Upper lobe of left lung (tissue), 6 donors: Measurements from ENCODE around the gene NLRP4. TPM values are rescaled to one million over a fixed set of nuclear protein-coding genes. Genes with fewer than 3 reads are reported as not detected.

Experiments used
- ATAC-seq, 2 donors: fragments of 200-7000 bp; cut with Tn5 transposase; one replicate each; pipeline ENCODE4 v1.9.1; 2022; ENCODE audit warnings: mild to moderate bottlenecking in 2 of 2, moderate library complexity in 2 of 2; ENCODE audit not compliant: low FRiP score in 2 of 2
- DNase-seq, 2 donors: peaks; one replicate each; pipeline ENCODE4 v3.0.0-alpha.2; 2019 to 2020
- H3K27ac ChIP-seq, 4 donors: fragments of 200-600 bp; sonication (generic); one replicate each; pipeline ENCODE4 v1.5.1; 2016 to 2019
- H3K27me3 ChIP-seq, 4 donors: fragments of 200-600 bp; sonication (generic); one replicate each; pipeline ENCODE4 v1.5.1; 2017 to 2019
- H3K36me3 ChIP-seq, 4 donors: fragments of 200-600 bp; sonication (generic); one replicate each; pipeline ENCODE4 v1.5.1; 2016 to 2019
- H3K4me1 ChIP-seq, 4 donors: fragments of 200-600 bp; sonication (generic); one replicate each; pipeline ENCODE4 v1.5.1; 2018 to 2019
- H3K4me3 ChIP-seq, 4 donors: fragments of 200-600 bp; sonication (generic); one replicate each; pipeline ENCODE4 v1.5.1; 2017 to 2019; ENCODE audit warnings: mild to moderate bottlenecking in 2 of 4, moderate library complexity in 1 of 4
- H3K9me3 ChIP-seq, 4 donors: fragments of 200-600 bp; sonication (generic); one replicate each; pipeline ENCODE4 v1.5.1; 2018 to 2019
- CTCF ChIP-seq, 6 experiments: fragments of 450-650 bp in 4 of 6; fragments of 200-600 bp in 2 of 6; sonication (generic) in 2 of 6; IDR thresholded peaks; one replicate each; pipeline ENCODE4 v1.5.1; 2016 to 2019; ENCODE audit warnings: antibody characterized with exemption in 6 of 6
- EP300 ChIP-seq, 4 donors: sonication (generic); formaldehyde crosslinking; IDR thresholded peaks; one replicate each; pipeline ENCODE4 v1.5.1; 2017; ENCODE audit warnings: antibody characterized with exemption in 4 of 4, control low read depth in 2 of 4
- POLR2A ChIP-seq, 4 donors: fragments of 450-650 bp; IDR thresholded peaks; one replicate each; pipeline ENCODE4 v1.5.1; 2016 to 2017; ENCODE audit warnings: antibody characterized with exemption in 4 of 4, mild to moderate bottlenecking in 2 of 4
- POLR2AphosphoS5 ChIP-seq, 2 donors: sonication (generic); formaldehyde crosslinking; IDR thresholded peaks; one replicate each; pipeline ENCODE4 v1.5.1; 2017; ENCODE audit warnings: antibody characterized with exemption in 2 of 2
- WGBS, 2 donors: methylation state at CpG; one replicate each; pipeline ENCODE4 v1.1.5; 2017 to 2018; 5-methylcytosine and 5-hydroxymethylcytosine counted together
- total RNA-seq, 6 donors: library from RNA; depleted of rRNA in 4 of 6; stranded (reverse); fragments of >200 nt in 4 of 6; gene quantifications; one replicate each; pipeline versions ENCODE4 v1.1.0 to v1.2.1, GENCODE V29; 2016 to 2021
- donor health status: DM: no; HTN: no; CAD: no; lungs with moderate emphysema.
- donor health status: DM: no; HTN: yes; CAD: no; lungs with severe emphysema.

NLRP4 gene
- total RNA-seq, 6 donors from 2014 or later = not detected

- Histone ChIP-seq H3K9me3 (no peaks in the 10 kb centered on the region), H3K4me3 (no peak within 1 kb of the TSS), H3K36me3 (no peaks in the 10 kb centered on the region), H3K27me3 (no peaks in the 10 kb centered on the region), H3K4me1 (no peaks in the 10 kb centered on the region), H3K27ac (no peak within 1 kb of the TSS)
- WGBS, 2 donors = 78 to 84% methylated on average over 10 of the region's 10 CpGs
- TF ChIP-seq POLR2A (IDR thresholded peaks at IDR 0.05) = no peak
- no peak for TF ChIP-seq CTCF (IDR thresholded peaks at IDR 0.05)
- no peak for TF ChIP-seq POLR2AphosphoS5 (IDR thresholded peaks at IDR 0.05)
- TF ChIP-seq EP300 (IDR thresholded peaks at IDR 0.05) = no peak
- no peak for DNase-seq
- no peak for ATAC-seq
Observed at GRCh38 chr19:55831846-55832245, 4.5 kb upstream of the NLRP4 start, which contains the start of gene NLRP11. Gene NLRP11 (minus strand): TSS chr19:55831999. CDS start chr19:55818174, 13,825 bp downstream.

GRCh38 chr19:55832676-55833075 lies 3.7 kb upstream of the NLRP4 start:
- Histone ChIP-seq H3K4me3 (no peak overlapping the region), H3K9me3 (no peaks in the 10 kb centered on the region), H3K4me1 (no peaks in the 10 kb centered on the region), H3K36me3 (no peaks in the 10 kb centered on the region), H3K27me3 (no peaks in the 10 kb centered on the region), H3K27ac (no peak overlapping the region)
- no peak for ATAC-seq
- WGBS, 2 donors = 56 to 67% methylated on average over 4 of the region's 4 CpGs
- no peak for DNase-seq
- no peak for TF ChIP-seq POLR2AphosphoS5 (IDR thresholded peaks at IDR 0.05)
- no peak for TF ChIP-seq POLR2A (IDR thresholded peaks at IDR 0.05)
- TF ChIP-seq CTCF (IDR thresholded peaks at IDR 0.05) = no peak
- TF ChIP-seq EP300 (IDR thresholded peaks at IDR 0.05) = no peak

- H3K4me1 ChIP-seq = no peaks in the 10 kb centered on the region
- WGBS, 2 donors = 78 to 85% methylated on average over 3 of the region's 3 CpGs
- H3K27ac ChIP-seq = no peak overlapping the region
- TF ChIP-seq POLR2AphosphoS5 (IDR thresholded peaks at IDR 0.05) = no peak
- no peak for TF ChIP-seq POLR2A (IDR thresholded peaks at IDR 0.05)
- TF ChIP-seq EP300 (IDR thresholded peaks at IDR 0.05) = no peak
- no peak for TF ChIP-seq CTCF (IDR thresholded peaks at IDR 0.05)
- H3K27me3 ChIP-seq = no peaks in the 10 kb centered on the region
- H3K36me3 ChIP-seq = no peaks in the 10 kb centered on the region
- no peak for ATAC-seq
- no peak for DNase-seq
- H3K4me3 ChIP-seq = no peak overlapping the region
- H3K9me3 ChIP-seq = no peaks in the 10 kb centered on the region
Observed at GRCh38 chr19:55838251-55838650, 1.9 kb downstream of the NLRP4 start.

- ATAC-seq = no peak
- TF ChIP-seq POLR2A (IDR thresholded peaks at IDR 0.05) (no peak), CTCF (IDR thresholded peaks at IDR 0.05) (no peak), EP300 (IDR thresholded peaks at IDR 0.05) (no peak), POLR2AphosphoS5 (IDR thresholded peaks at IDR 0.05) (no peak)
- no peaks in the 10 kb centered on the region for H3K36me3 ChIP-seq
- no peaks in the 10 kb centered on the region for H3K4me1 ChIP-seq
- H3K4me3 ChIP-seq = no peak overlapping the region
- no peaks in the 10 kb centered on the region for H3K27me3 ChIP-seq
- 40 to 56% methylated on average over 4 of the region's 4 CpGs for WGBS, 2 donors
- DNase-seq = no peak
- no peaks in the 10 kb centered on the region for H3K9me3 ChIP-seq
- H3K27ac ChIP-seq = no peak overlapping the region
Observed at GRCh38 chr19:55838906-55839305, 2.6 kb downstream of the NLRP4 start.

- H3K4me3 ChIP-seq = no peak overlapping the region
- no peak for DNase-seq
- no peaks in the 10 kb centered on the region for H3K36me3 ChIP-seq
- no peak for ATAC-seq
- H3K9me3 ChIP-seq = no peaks in the 10 kb centered on the region
- no peak overlapping the region for H3K27ac ChIP-seq
- TF ChIP-seq POLR2A (IDR thresholded peaks at IDR 0.05) (no peak), EP300 (IDR thresholded peaks at IDR 0.05) (no peak), CTCF (IDR thresholded peaks at IDR 0.05) (no peak), POLR2AphosphoS5 (IDR thresholded peaks at IDR 0.05) (no peak)
- no peaks in the 10 kb centered on the region for H3K27me3 ChIP-seq
- 73 to 86% methylated on average over 1 of the region's 1 CpG for WGBS, 2 donors
- H3K4me1 ChIP-seq = no peaks in the 10 kb centered on the region
Observed at GRCh38 chr19:55855160-55855559, 18.8 kb downstream of the NLRP4 start.
